ENCODE measurements around the gene EEF2K.

- TF ChIP-seq, protein P1, sequence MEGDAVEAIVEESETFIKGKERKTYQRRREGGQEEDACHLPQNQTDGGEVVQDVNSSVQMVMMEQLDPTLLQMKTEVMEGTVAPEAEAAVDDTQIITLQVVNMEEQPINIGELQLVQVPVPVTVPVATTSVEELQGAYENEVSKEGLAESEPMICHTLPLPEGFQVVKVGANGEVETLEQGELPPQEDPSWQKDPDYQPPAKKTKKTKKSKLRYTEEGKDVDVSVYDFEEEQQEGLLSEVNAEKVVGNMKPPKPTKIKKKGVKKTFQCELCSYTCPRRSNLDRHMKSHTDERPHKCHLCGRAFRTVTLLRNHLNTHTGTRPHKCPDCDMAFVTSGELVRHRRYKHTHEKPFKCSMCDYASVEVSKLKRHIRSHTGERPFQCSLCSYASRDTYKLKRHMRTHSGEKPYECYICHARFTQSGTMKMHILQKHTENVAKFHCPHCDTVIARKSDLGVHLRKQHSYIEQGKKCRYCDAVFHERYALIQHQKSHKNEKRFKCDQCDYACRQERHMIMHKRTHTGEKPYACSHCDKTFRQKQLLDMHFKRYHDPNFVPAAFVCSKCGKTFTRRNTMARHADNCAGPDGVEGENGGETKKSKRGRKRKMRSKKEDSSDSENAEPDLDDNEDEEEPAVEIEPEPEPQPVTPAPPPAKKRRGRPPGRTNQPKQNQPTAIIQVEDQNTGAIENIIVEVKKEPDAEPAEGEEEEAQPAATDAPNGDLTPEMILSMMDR (IDR thresholded peaks at IDR 0.05): no peak
- TF ChIP-seq EP300 (IDR thresholded peaks at IDR 0.05) (no peak), POLR2A (IDR thresholded peaks at IDR 0.05) (no peak)
Observed at GRCh38 chr16:22311520-22311919, 105.4 kb downstream of the EEF2K start.

Measured in tibial nerve (tissue), 4 donors.